ENCODE data around the gene DPP6.

DPP6 gene

GRCh38 chr7:154879629-154880028 lies 827.4 kb downstream of the DPP6 start:
- TF ChIP-seq, protein P1, sequence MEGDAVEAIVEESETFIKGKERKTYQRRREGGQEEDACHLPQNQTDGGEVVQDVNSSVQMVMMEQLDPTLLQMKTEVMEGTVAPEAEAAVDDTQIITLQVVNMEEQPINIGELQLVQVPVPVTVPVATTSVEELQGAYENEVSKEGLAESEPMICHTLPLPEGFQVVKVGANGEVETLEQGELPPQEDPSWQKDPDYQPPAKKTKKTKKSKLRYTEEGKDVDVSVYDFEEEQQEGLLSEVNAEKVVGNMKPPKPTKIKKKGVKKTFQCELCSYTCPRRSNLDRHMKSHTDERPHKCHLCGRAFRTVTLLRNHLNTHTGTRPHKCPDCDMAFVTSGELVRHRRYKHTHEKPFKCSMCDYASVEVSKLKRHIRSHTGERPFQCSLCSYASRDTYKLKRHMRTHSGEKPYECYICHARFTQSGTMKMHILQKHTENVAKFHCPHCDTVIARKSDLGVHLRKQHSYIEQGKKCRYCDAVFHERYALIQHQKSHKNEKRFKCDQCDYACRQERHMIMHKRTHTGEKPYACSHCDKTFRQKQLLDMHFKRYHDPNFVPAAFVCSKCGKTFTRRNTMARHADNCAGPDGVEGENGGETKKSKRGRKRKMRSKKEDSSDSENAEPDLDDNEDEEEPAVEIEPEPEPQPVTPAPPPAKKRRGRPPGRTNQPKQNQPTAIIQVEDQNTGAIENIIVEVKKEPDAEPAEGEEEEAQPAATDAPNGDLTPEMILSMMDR (IDR thresholded peaks at IDR 0.05; ENCODE audit: low read depth, low read length), result no peak
- no peak for DNase-seq
- H3K36me3 ChIP-seq, result no peaks in the 10 kb centered on the region
- H3K4me3 ChIP-seq (ENCODE audit: low read depth, low read length), result no peak overlapping the region
- no peak overlapping the region for H3K27ac ChIP-seq
- peaks cover 2% of the 10 kb centered on the region for H3K9me3 ChIP-seq (ENCODE audit: severe bottlenecking)
- H3K27me3 ChIP-seq (ENCODE audit: insufficient read depth, low read depth, severe bottlenecking), result peaks cover 85% of the 10 kb centered on the region

DNA sequence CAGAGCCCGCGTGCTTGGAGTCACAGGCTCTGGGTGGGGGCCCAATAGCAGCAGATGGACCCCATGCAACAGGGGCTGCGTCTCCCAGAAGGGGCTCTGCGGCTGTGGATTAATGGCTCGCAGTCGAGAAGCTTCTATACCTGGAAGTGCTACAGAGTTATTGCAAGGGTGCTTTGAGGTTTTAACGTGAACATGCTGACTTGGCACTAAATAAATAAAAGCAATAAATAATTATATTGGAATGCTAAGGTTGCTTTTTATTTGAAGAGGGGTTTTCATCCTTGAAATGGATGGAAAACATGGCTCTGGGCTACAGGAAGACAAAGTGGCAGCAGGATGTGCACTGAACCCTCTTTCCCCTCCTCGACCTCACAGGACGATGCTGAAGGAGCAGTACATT lies 828.3 kb downstream of the DPP6 start:
- Histone ChIP-seq H3K27ac (no peak overlapping the region), H3K9me3 (ENCODE audit: severe bottlenecking) (peaks cover 2% of the 10 kb centered on the region), H3K4me3 (ENCODE audit: low read depth, low read length) (no peak overlapping the region), H3K36me3 (no peaks in the 10 kb centered on the region), H3K27me3 (ENCODE audit: insufficient read depth, low read depth, severe bottlenecking) (peaks cover 85% of the 10 kb centered on the region)
- no peak for DNase-seq
- TF ChIP-seq, protein P1 (IDR thresholded peaks at IDR 0.05; ENCODE audit: low read depth, low read length), result no peak

DNA sequence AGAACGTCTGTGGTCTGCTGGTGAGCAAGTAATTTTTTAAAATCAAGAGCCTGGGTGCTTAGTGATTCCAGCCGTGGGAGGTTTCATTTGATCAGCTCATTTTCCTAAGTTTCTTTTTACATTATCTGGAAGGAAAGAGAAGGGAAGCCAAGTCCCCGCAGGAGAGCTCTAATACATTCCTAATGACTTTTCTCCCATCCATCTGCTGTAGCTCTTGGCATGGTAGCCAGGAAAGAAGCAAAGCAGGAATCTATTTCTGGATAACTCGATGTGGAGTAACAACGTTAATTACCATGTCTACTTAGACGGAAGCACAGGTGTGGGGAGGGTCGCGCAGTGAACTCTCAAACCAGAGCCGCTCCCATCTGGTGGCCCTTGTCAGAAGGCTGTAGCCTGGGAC lies 828.8 kb downstream of the DPP6 start:
- peaks cover 85% of the 10 kb centered on the region for H3K27me3 ChIP-seq (ENCODE audit: insufficient read depth, low read depth, severe bottlenecking)
- no peaks in the 10 kb centered on the region for H3K36me3 ChIP-seq
- H3K4me3 ChIP-seq (ENCODE audit: low read depth, low read length), result no peak overlapping the region
- DNase-seq, result no peak
- H3K9me3 ChIP-seq (ENCODE audit: severe bottlenecking), result peaks cover 2% of the 10 kb centered on the region
- no peak overlapping the region for H3K27ac ChIP-seq
- TF ChIP-seq, protein P1 (IDR thresholded peaks at IDR 0.05; ENCODE audit: low read depth, low read length), result no peak

- Histone ChIP-seq H3K9me3 (ENCODE audit: severe bottlenecking) (peaks cover 2% of the 10 kb centered on the region), H3K36me3 (no peaks in the 10 kb centered on the region), H3K27ac (no peak overlapping the region), H3K27me3 (ENCODE audit: insufficient read depth, low read depth, severe bottlenecking) (peaks cover 85% of the 10 kb centered on the region), H3K4me3 (ENCODE audit: low read depth, low read length) (no peak overlapping the region)
- TF ChIP-seq, protein P1 (IDR thresholded peaks at IDR 0.05; ENCODE audit: low read depth, low read length), result no peak
- DNase-seq, result no peak
Observed at GRCh38 chr7:154881526-154881925, 829.3 kb downstream of the DPP6 start.

- TF ChIP-seq, protein P1 (IDR thresholded peaks at IDR 0.05; ENCODE audit: low read depth, low read length), result no peak
Observed at GRCh38 chr7:154882931-154883474, 830.8 kb downstream of the DPP6 start.

DNA sequence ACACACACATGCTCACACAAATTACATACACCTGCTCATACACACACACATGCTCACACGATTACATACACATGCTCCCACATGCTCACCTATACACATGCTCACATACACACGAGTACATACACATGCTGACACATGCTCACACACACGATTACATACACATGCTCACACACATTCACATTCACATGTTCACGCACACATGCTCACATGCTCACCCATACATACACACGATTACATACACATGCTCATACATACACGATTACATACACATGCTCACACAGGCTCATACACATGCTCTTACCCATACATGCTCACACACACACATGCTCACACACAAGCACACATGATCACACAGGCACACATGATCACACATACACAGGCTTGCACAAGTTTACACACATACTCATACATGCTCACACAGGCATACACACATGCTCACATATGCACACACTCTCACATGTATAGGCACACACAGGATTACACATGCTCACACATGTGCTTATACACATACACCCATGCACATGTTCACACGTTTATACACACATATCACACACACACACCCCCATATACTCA lies 832.2 kb downstream of the DPP6 start:
- Histone ChIP-seq H3K27ac (no peak overlapping the region), H3K36me3 (no peaks in the 10 kb centered on the region), H3K4me3 (ENCODE audit: low read depth, low read length) (no peak overlapping the region), H3K27me3 (ENCODE audit: insufficient read depth, low read depth, severe bottlenecking) (peaks cover 83% of the 10 kb centered on the region), H3K9me3 (ENCODE audit: severe bottlenecking) (peaks cover 2% of the 10 kb centered on the region)
- no peak for DNase-seq
- TF ChIP-seq, protein P1 (IDR thresholded peaks at IDR 0.05; ENCODE audit: low read depth, low read length), result no peak

More at GRCh38 chr7:154882931-154883474, 830.8 kb downstream of the DPP6 start:
- no peak overlapping the region for H3K27ac ChIP-seq
- DNase-seq, result no peak
- H3K27me3 ChIP-seq (ENCODE audit: insufficient read depth, low read depth, severe bottlenecking), result peaks cover 82% of the 10 kb centered on the region
- no peaks in the 10 kb centered on the region for H3K36me3 ChIP-seq
- no peak overlapping the region for H3K4me3 ChIP-seq (ENCODE audit: low read depth, low read length)
- peaks cover 2% of the 10 kb centered on the region for H3K9me3 ChIP-seq (ENCODE audit: severe bottlenecking)
